SK-N-SH treated with all-trans-retinoic acid at 6 μM for 48 hours (cell line): ENCODE data around the gene ZSWIM6.

Source experiments
- ATAC-seq: fragments of 200-7000 bp; cut with Tn5 transposase; 3 replicates; pipeline ENCODE4 v1.9.1; 2020; ENCODE audit warnings: mild to moderate bottlenecking, moderate library complexity
- ARNTL ChIP-seq: fragments of 450-650 bp; formaldehyde crosslinking; IDR thresholded peaks from 2 replicates; pipeline ENCODE4 v1.5.0; 2020; ENCODE audit warnings: low read depth, mild to moderate bottlenecking, moderate library complexity, borderline replicate concordance
- CSDC2 ChIP-seq: fragments of 250-450 bp; sonication (Bioruptor Pico); IDR thresholded peaks from 2 replicates; pipeline ENCODE4 v1.5.0; 2020; ENCODE audit warnings: mild to moderate bottlenecking, moderate library complexity
- CSRNP3 ChIP-seq: fragments of 250-450 bp; sonication (Bioruptor Pico); IDR thresholded peaks from 2 replicates; pipeline ENCODE4 v1.5.1; 2021; ENCODE audit warnings: mild to moderate bottlenecking, moderate library complexity
- ESRRG ChIP-seq: fragments of 250-450 bp; sonication (Bioruptor Pico); IDR thresholded peaks from 2 replicates; pipeline ENCODE4 v1.6.1; 2021; ENCODE audit warnings: mild to moderate bottlenecking
- GLIS3 ChIP-seq: fragments of 250-450 bp; sonication (Bioruptor Pico); IDR thresholded peaks from 2 replicates; pipeline ENCODE4 v1.5.0; 2020; ENCODE audit warnings: mild to moderate bottlenecking, moderate library complexity
- ISL1 ChIP-seq: fragments of 250-450 bp; sonication (Bioruptor Pico); IDR thresholded peaks from 2 replicates; pipeline ENCODE4 v2.1.2; 2022; ENCODE audit warnings: mild to moderate bottlenecking, moderate library complexity
- OSR1 ChIP-seq: fragments of 250-450 bp; sonication (Bioruptor Pico); IDR thresholded peaks from 2 replicates; pipeline ENCODE4 v1.8.0; 2022; ENCODE audit warnings: moderate library complexity, mild to moderate bottlenecking, inconsistent platforms
- PATZ1 ChIP-seq: fragments of 250-450 bp; sonication (Bioruptor Pico); IDR thresholded peaks from 2 replicates; pipeline ENCODE4 v1.8.0; 2020; ENCODE audit warnings: mild to moderate bottlenecking, moderate library complexity, borderline replicate concordance
- POU6F1 ChIP-seq: fragments of 250-450 bp; sonication (Bioruptor Pico); IDR thresholded peaks from 2 replicates; pipeline ENCODE4 v1.8.0; 2021; ENCODE audit warnings: low read depth, mild to moderate bottlenecking, moderate library complexity, borderline replicate concordance
- PPARA ChIP-seq: fragments of 250-450 bp; sonication (Bioruptor Pico); IDR thresholded peaks from 2 replicates; pipeline ENCODE4 v1.5.0; 2020; ENCODE audit warnings: mild to moderate bottlenecking, borderline replicate concordance
- RARB ChIP-seq: fragments of 250-450 bp; sonication (Bioruptor Pico); IDR thresholded peaks from 2 replicates; pipeline ENCODE4 v1.8.0; 2021; ENCODE audit warnings: mild to moderate bottlenecking, moderate library complexity
- SNAI2 ChIP-seq: fragments of 250-450 bp; sonication (Bioruptor Pico); IDR thresholded peaks from 2 replicates; pipeline ENCODE4 v1.5.0; 2020; ENCODE audit warnings: mild to moderate bottlenecking, moderate library complexity
- TCF4 ChIP-seq: fragments of 250-450 bp; sonication (Bioruptor Pico); IDR thresholded peaks from 2 replicates; pipeline ENCODE4 v1.8.0; 2021; ENCODE audit warnings: mild to moderate bottlenecking, moderate library complexity, borderline replicate concordance
- ZC3H10 ChIP-seq: fragments of 250-450 bp; sonication (Bioruptor Pico); IDR thresholded peaks from 2 replicates; pipeline ENCODE4 v1.5.1; 2021; ENCODE audit warnings: mild to moderate bottlenecking, moderate library complexity
- ZFP3 ChIP-seq: fragments of 250-450 bp; sonication (Bioruptor Pico); IDR thresholded peaks from 2 replicates; pipeline ENCODE4 v1.5.0; 2020; ENCODE audit warnings: mild to moderate bottlenecking, moderate library complexity
- ZFP30 ChIP-seq: fragments of 450-650 bp; formaldehyde crosslinking; IDR thresholded peaks from 2 replicates; pipeline ENCODE4 v1.5.0; 2022; ENCODE audit warnings: mild to moderate bottlenecking, moderate library complexity
- ZNF565 ChIP-seq: fragments of 450-650 bp; formaldehyde crosslinking; conservative IDR thresholded peaks from 2 replicates; pipeline ENCODE4 v1.5.0; 2020; ENCODE audit warnings: low read depth, mild to moderate bottlenecking, moderate library complexity
- ZNF70 ChIP-seq: fragments of 450-650 bp; formaldehyde crosslinking; IDR thresholded peaks from 2 replicates; pipeline ENCODE4 v1.5.0; 2020; ENCODE audit warnings: mild to moderate bottlenecking, moderate library complexity
- ZNF8 ChIP-seq: fragments of 450-650 bp; formaldehyde crosslinking; IDR thresholded peaks from 2 replicates; pipeline ENCODE4 v1.5.0; 2020; ENCODE audit warnings: mild to moderate bottlenecking, moderate library complexity
- TF ChIP-seq, protein P1 (sequence below): fragments of 250-450 bp; sonication (Bioruptor Pico); IDR thresholded peaks from 2 replicates; pipeline ENCODE4 v1.5.0; 2020; ENCODE audit warnings: mild to moderate bottlenecking, moderate library complexity
- TF ChIP-seq, protein P2 (sequence below): fragments of 250-450 bp; sonication (Bioruptor Pico); IDR thresholded peaks from 2 replicates; pipeline ENCODE4 v1.5.1; 2020; ENCODE audit warnings: low read depth, mild to moderate bottlenecking, moderate library complexity

Gene ZSWIM6

GRCh38 chr5:61329550-61330128 is 2.4 kb upstream of the ZSWIM6 start:
- ATAC-seq: no peak
- TF ChIP-seq ZNF70 (CRISPR knock-in tag): no peak
- no peak for TF ChIP-seq RARB (CRISPR knock-in tag)
- no peak for TF ChIP-seq PATZ1
- no peak for TF ChIP-seq OSR1
- TF ChIP-seq CSRNP3: no peak
- TF ChIP-seq ZFP30 (CRISPR knock-in tag): no peak
- TF ChIP-seq ZNF565 (CRISPR knock-in tag): no peak
- no peak for TF ChIP-seq ISL1
- TF ChIP-seq SNAI2 (CRISPR knock-in tag): no peak
- no peak for TF ChIP-seq ARNTL (CRISPR knock-in tag)
- no peak for TF ChIP-seq ZC3H10 (CRISPR knock-in tag)
- TF ChIP-seq GLIS3 (CRISPR knock-in tag): no peak
- no peak for TF ChIP-seq ZNF8 (CRISPR knock-in tag)

- TF ChIP-seq ESRRG (CRISPR knock-in tag): no peak
- no peak for TF ChIP-seq ZFP3 (CRISPR knock-in tag)
- no peak for TF ChIP-seq GLIS3 (CRISPR knock-in tag)
- TF ChIP-seq, protein P1, sequence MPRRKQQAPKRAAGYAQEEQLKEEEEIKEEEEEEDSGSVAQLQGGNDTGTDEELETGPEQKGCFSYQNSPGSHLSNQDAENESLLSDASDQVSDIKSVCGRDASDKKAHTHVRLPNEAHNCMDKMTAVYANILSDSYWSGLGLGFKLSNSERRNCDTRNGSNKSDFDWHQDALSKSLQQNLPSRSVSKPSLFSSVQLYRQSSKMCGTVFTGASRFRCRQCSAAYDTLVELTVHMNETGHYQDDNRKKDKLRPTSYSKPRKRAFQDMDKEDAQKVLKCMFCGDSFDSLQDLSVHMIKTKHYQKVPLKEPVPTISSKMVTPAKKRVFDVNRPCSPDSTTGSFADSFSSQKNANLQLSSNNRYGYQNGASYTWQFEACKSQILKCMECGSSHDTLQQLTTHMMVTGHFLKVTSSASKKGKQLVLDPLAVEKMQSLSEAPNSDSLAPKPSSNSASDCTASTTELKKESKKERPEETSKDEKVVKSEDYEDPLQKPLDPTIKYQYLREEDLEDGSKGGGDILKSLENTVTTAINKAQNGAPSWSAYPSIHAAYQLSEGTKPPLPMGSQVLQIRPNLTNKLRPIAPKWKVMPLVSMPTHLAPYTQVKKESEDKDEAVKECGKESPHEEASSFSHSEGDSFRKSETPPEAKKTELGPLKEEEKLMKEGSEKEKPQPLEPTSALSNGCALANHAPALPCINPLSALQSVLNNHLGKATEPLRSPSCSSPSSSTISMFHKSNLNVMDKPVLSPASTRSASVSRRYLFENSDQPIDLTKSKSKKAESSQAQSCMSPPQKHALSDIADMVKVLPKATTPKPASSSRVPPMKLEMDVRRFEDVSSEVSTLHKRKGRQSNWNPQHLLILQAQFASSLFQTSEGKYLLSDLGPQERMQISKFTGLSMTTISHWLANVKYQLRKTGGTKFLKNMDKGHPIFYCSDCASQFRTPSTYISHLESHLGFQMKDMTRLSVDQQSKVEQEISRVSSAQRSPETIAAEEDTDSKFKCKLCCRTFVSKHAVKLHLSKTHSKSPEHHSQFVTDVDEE (CRISPR knock-in tag): no peak
- TF ChIP-seq TCF4 (CRISPR knock-in tag): no peak
- no peak for TF ChIP-seq POU6F1 (CRISPR knock-in tag)
- TF ChIP-seq, protein P2, sequence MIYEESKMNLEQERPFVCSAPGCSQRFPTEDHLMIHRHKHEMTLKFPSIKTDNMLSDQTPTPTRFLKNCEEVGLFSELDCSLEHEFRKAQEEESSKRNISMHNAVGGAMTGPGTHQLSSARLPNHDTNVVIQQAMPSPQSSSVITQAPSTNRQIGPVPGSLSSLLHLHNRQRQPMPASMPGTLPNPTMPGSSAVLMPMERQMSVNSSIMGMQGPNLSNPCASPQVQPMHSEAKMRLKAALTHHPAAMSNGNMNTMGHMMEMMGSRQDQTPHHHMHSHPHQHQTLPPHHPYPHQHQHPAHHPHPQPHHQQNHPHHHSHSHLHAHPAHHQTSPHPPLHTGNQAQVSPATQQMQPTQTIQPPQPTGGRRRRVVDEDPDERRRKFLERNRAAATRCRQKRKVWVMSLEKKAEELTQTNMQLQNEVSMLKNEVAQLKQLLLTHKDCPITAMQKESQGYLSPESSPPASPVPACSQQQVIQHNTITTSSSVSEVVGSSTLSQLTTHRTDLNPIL (CRISPR knock-in tag): no peak
- no peak for TF ChIP-seq CSDC2 (CRISPR knock-in tag)
- TF ChIP-seq ZNF70 (CRISPR knock-in tag): no peak
- TF ChIP-seq PPARA (CRISPR knock-in tag): no peak
- no peak for TF ChIP-seq OSR1
- TF ChIP-seq ZNF565 (CRISPR knock-in tag): no peak
- no peak for TF ChIP-seq RARB (CRISPR knock-in tag)
- TF ChIP-seq SNAI2 (CRISPR knock-in tag): no peak
- no peak for TF ChIP-seq ISL1
- TF ChIP-seq ZC3H10 (CRISPR knock-in tag): no peak
- ATAC-seq: peak; percentile 4
Observed at GRCh38 chr5:61330341-61330844, 1.7 kb upstream of the ZSWIM6 start.

- peak; percentile 56 for ATAC-seq
- TF ChIP-seq, protein P1 (CRISPR knock-in tag): no peak
- no peak for TF ChIP-seq ZC3H10 (CRISPR knock-in tag)
- TF ChIP-seq CSDC2 (CRISPR knock-in tag): 0 out of 2 replicates have a peak, but pooled peaks have one; percentile 12
- TF ChIP-seq RARB (CRISPR knock-in tag): no peak
- no peak for TF ChIP-seq ARNTL (CRISPR knock-in tag)
Observed at GRCh38 chr5:61330845-61331406, 1.1 kb upstream of the ZSWIM6 start.
